Activated T-cell treated with anti-CD3 and anti-CD28 coated beads, Interleukin-2, amount 50 U/mL, for 72 hours (primary cell): ENCODE data around the gene SLC1A5. TPM values are rescaled to one million over a fixed set of nuclear protein-coding genes. Genes with fewer than 3 reads are reported as not detected.
"Not testable (repeated sequence)": the region's sequence is repeated elsewhere in the genome, so short reads cannot be mapped to it uniquely, and the experiment has no call there.

Experiments used
- ATAC-seq, 2 donors: fragments of 150-1000 bp; cut with Tn5 transposase; replicated peaks in 1 of 2; 2 replicates each; pipeline ENCODE4 v1.10.0; 2021; ENCODE audit warnings: moderate library complexity in 2 of 2, mild to moderate bottlenecking in 1 of 2
- DNase-seq, 2 donors: peaks; one replicate each; pipeline ENCODE4 v3.0.0; 2021 to 2022; ENCODE audit warnings: mixed read lengths in 1 of 2
- H3K27ac Mint-ChIP-seq: one replicate; pipeline ENCODE4 v1.8.0; 2022; ENCODE audit warnings: mild to moderate bottlenecking, moderate library complexity, mixed read lengths
- H3K27me3 Mint-ChIP-seq: one replicate; pipeline ENCODE4 v1.8.0; 2022; ENCODE audit warnings: low read depth, mixed read lengths
- H3K36me3 Mint-ChIP-seq, 2 donors: one replicate each; pipeline ENCODE4 v1.8.0; 2022; ENCODE audit warnings: mixed read lengths in 2 of 2, mild to moderate bottlenecking in 1 of 2; ENCODE audit not compliant: insufficient read depth in 2 of 2
- H3K4me1 Mint-ChIP-seq: one replicate; pipeline ENCODE4 v1.8.0; 2022; ENCODE audit warnings: low read depth, mixed read lengths
- H3K4me3 Mint-ChIP-seq, 2 donors: one replicate each; pipeline ENCODE4 v1.8.0; 2022; ENCODE audit warnings: mild to moderate bottlenecking in 2 of 2, mixed read lengths in 2 of 2, moderate library complexity in 2 of 2
- H3K9me3 Mint-ChIP-seq, 2 donors: one replicate each; pipeline ENCODE4 v1.8.0; 2022; ENCODE audit warnings: mixed read lengths in 2 of 2
- total RNA-seq, 2 donors: library from RNA; stranded (reverse); gene quantifications; one replicate each; pipeline ENCODE4 v1.2.3, GENCODE V29; 2022

Gene SLC1A5
- total RNA-seq, 2 donors from 2014 or later, result 364 to 374 TPM

DNA sequence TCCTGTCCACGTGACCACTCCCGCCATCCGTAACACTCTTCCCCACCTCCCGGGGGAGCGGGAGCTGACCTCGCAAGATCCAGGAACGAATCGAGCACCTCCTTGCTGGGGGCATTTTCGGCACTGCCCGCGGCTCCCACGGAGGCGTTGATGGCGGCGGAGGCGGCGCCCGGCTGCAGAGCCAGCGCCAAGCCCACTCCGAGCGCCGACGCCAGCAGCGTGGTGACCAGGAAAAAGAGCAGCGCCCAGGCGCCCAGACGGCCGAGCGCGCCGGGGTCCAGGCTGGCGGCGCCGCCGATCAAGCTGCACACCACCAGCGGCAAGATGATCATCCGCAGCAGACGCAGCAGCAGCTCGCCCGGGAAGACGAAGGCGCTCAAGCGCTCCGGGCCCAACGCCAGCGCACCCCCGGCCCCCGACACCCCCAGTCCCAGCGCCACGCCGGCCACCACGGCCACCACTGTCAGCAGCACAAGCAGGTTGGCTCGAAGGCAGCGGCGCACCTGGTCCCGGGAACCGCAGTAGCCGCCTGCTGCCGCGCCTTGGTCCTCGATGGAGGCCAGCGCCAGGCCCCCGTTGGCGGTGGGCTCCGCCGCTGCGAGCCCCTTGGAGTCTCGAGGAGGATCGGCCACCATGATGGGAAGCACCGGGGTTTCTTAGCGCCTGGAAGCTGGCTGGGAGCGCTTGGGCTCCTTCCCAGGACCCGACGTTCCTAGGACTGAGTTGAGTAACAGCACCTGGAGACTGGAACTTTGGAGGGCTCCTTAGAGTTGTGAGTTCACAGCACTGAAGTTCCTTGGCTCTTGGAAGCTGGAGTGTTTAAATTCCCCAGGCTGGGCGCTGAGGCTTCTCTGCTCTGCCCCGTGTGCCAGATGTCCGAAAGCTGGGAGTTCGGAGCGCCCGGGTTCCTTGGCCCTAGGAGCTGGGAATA lies 798 bp downstream of the SLC1A5 start:
- ATAC-seq (no peak), DNase-seq (peak; percentile 54 to 63)
- H3K4me1 Mint-ChIP-seq, result peaks cover 54% of the 10 kb centered on the region
- peaks cover 38 to 47% of the 10 kb centered on the region in 2 donors for H3K36me3 Mint-ChIP-seq
- H3K9me3 Mint-ChIP-seq, result no peaks in the 10 kb centered on the region
- no peaks in the 10 kb centered on the region for H3K27me3 Mint-ChIP-seq
- peak overlapping the region; percentile 91 for H3K27ac Mint-ChIP-seq
- H3K4me3 Mint-ChIP-seq, result peak overlapping the region; percentile 87 to 99

GRCh38 chr19:46787040-46787330 lies 1.4 kb downstream of the SLC1A5 start:
- DNase-seq (no peak), ATAC-seq (no peak)
- Mint-ChIP-seq H3K27me3 (no peaks in the 10 kb centered on the region), H3K36me3 (peaks cover 40 to 54% of the 10 kb centered on the region in 2 donors), H3K4me3 (peak overlapping the region; percentile 87 to 99), H3K9me3 (no peaks in the 10 kb centered on the region), H3K4me1 (peaks cover 54% of the 10 kb centered on the region), H3K27ac (peak overlapping the region; percentile 91)

DNA sequence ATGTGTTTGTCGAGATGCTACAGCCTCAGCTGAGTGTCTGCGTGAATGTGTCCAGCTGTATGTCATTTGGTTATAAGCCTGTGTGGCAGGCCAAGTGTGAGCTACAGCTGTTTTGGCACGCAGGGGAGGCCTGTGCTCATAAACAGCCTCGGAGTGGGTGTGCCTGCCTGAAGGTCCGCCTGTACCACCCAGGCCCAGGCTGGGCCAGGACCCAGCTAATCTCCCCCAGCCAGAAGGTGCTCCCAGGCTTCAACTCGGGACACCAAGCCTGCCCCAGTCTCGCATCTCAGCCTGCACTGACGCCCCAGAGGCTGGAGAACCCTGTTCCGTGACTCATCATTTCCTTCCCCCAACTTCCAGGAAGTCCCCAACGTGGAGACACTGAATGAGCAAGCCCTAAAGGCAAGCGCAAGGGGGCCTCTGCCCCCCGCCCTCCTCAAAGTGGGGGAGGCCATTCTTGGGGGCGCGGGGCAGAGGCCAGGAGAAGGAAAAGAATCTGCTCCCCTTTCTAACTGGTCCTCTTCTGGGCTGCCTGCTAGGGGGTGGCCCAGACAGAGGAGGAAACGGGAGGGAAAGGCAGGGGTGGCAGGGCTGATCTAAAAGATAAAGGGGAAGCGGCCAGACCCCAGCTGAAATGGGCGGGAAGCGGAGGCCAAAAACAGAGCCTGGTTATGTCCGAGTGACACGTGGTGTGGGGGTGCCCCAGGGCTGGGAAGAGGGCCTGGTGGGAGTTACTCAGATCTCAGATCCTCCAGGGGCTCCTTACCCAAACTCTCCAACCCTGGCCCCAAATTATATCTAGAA lies 2.0 kb downstream of the SLC1A5 start:
- H3K4me3 Mint-ChIP-seq, result peak overlapping the region; percentile 87 to 99
- no peaks in the 10 kb centered on the region for H3K27me3 Mint-ChIP-seq
- H3K4me1 Mint-ChIP-seq, result peaks cover 54% of the 10 kb centered on the region
- ATAC-seq, result peak; percentile 61 to 66
- peaks cover 45 to 59% of the 10 kb centered on the region in 2 donors for H3K36me3 Mint-ChIP-seq
- H3K27ac Mint-ChIP-seq, result peak overlapping the region; percentile 91
- H3K9me3 Mint-ChIP-seq, result no peaks in the 10 kb centered on the region
- peak; percentile 85 to 87 for DNase-seq

DNA sequence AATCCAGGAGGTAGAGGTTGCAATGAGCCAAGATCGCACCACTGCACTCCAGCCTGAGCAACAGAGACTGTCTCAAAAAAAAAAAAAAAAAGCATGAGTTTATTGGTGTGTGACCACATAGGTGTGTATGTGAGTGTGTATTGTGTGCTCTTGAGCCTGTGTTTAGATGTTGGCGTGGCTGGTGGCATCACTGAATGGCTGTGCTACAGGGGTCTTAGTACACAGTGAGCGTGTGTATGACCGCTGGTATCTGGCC lies 2.5 kb downstream of the SLC1A5 start:
- Mint-ChIP-seq H3K27me3 (no peaks in the 10 kb centered on the region), H3K36me3 (peaks cover 46 to 63% of the 10 kb centered on the region in 2 donors), H3K4me3 (peak overlapping the region; percentile 87 to 99), H3K27ac (peak overlapping the region; percentile 91), H3K4me1 (peaks cover 49% of the 10 kb centered on the region), H3K9me3 (no peaks in the 10 kb centered on the region)
- DNase-seq (no peak), ATAC-seq (peak in 1 of 2 donors; percentile 0)

- H3K4me3 Mint-ChIP-seq, result peak overlapping the region; percentile 87 to 99
- ATAC-seq (no peak), DNase-seq (peak in 1 of 2 donors; percentile 37)
- peaks cover 47 to 64% of the 10 kb centered on the region in 2 donors for H3K36me3 Mint-ChIP-seq
- H3K27ac Mint-ChIP-seq, result peak overlapping the region; percentile 91
- no peaks in the 10 kb centered on the region for H3K27me3 Mint-ChIP-seq
- peaks cover 48% of the 10 kb centered on the region for H3K4me1 Mint-ChIP-seq
- no peaks in the 10 kb centered on the region for H3K9me3 Mint-ChIP-seq
Observed at GRCh38 chr19:46785054-46785979, 3.1 kb downstream of the SLC1A5 start.

GRCh38 chr19:46784262-46785053 lies 3.9 kb downstream of the SLC1A5 start:
- peak; percentile 61 to 64 for ATAC-seq
- peak overlapping the region; percentile 87 to 99 for H3K4me3 Mint-ChIP-seq
- peaks cover 48% of the 10 kb centered on the region for H3K4me1 Mint-ChIP-seq
- no peaks in the 10 kb centered on the region for H3K9me3 Mint-ChIP-seq
- peak; percentile 86 to 87 for DNase-seq
- H3K27me3 Mint-ChIP-seq, result no peaks in the 10 kb centered on the region
- peaks cover 48 to 65% of the 10 kb centered on the region in 2 donors for H3K36me3 Mint-ChIP-seq
- peak overlapping the region; percentile 97 for H3K27ac Mint-ChIP-seq

GRCh38 chr19:46783670-46784069 lies 4.7 kb downstream of the SLC1A5 start:
- Mint-ChIP-seq H3K4me3 (peak overlapping the region; percentile 87 to 99), H3K36me3 (peaks cover 49 to 70% of the 10 kb centered on the region in 2 donors), H3K9me3 (no peaks in the 10 kb centered on the region), H3K27me3 (no peaks in the 10 kb centered on the region), H3K4me1 (peaks cover 46% of the 10 kb centered on the region), H3K27ac (peak overlapping the region; percentile 97)
- no peak for ATAC-seq
- no peak for DNase-seq

DNA sequence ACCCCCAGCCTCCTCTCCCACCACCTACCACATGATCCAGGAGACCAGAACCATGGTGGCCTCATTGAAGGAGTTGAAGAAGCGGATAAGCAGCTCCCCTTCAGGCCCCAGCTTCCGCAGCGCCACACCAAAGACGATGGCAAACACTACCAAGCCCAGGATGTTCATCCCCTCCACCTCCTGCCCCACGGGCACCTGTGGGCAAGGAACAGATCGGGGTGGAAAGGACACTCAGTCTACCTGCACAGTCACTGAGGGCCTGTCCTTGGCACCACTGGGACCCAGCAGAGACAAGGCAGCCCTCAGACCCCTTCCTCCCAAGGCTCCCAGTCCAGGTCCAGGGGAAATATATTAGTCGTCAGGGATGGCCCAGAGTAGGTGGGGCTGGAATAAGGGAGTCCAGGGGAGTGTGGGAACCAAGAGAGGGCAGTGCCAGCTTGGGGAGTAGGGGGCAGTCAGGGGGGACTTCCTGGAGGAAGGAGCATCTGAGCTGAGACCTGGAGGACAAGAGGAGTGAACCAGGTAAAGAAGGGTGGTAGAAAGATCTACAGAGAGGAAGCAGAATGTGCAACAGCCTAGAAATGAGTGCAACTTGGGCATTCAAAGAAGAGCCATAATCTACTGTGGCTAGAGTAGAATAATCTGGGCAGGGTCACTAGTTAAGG lies 5.9 kb downstream of the SLC1A5 start:
- peaks cover 54 to 73% of the 10 kb centered on the region in 2 donors for H3K36me3 Mint-ChIP-seq
- no peaks in the 10 kb centered on the region for H3K9me3 Mint-ChIP-seq
- H3K27ac Mint-ChIP-seq, result peak overlapping the region; percentile 97

GRCh38 chr19:46777956-46778645 lies 10.3 kb downstream of the SLC1A5 start:
- not testable (repeated sequence) for ATAC-seq, H3K27me3 Mint-ChIP-seq, H3K9me3 Mint-ChIP-seq, DNase-seq, H3K4me3 Mint-ChIP-seq
- peaks cover 37% of the 10 kb centered on the region for H3K4me1 Mint-ChIP-seq
- H3K27ac Mint-ChIP-seq, result peak overlapping the region; percentile 76
- peaks cover 31 to 52% of the 10 kb centered on the region in 2 donors for H3K36me3 Mint-ChIP-seq

More for the DNA sequence above, 5.9 kb downstream of the SLC1A5 start:
- Mint-ChIP-seq H3K4me1 (peaks cover 52% of the 10 kb centered on the region), H3K4me3 (peak overlapping the region; percentile 87 to 99), H3K27me3 (no peaks in the 10 kb centered on the region)
- ATAC-seq (no peak), DNase-seq (no peak)

DNA sequence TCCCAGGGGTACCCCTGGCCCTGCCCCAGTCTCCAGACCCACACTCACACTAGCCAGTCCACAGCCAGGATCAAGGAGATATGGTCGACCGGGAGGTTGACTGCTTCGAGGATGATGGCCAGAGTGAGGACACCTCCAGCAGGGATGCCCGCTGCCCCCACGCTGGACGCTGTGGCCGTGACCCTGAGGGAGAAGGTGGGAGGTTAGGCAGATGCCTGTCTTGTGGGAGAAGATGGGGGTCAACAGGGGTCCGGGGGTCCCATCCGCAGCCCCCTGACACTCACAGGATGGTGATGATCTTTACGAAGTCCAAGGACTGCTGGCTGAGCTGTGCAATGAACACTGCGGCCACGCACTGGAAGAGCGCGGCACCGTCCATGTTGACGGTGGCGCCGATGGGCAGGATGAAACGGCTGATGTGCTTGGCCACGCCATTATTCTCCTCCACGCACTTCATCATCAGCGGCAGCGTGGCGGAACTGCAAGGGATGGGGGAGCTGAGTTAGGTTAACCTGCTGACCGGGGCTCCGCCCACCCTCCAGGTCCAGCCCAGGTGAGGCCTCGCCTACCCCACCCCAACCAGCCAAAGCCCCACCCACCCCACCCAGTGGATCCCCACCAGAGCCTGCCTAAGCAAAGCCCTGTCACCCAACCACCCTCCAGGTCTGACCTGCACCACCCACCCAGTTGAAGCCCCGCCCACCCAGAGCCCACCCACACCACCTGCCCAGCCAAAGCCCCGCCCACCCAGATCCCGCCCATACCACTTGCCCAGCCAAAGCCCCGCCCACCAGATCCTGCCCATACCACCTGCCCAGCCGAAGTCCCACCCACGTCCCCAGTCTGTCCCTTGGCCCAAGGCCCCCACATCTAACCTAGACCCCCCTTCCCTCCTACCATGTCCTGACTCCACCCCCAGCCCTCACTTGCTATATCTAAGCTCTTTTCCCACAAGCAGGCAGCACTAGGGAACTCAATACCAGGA lies 11.2 kb downstream of the SLC1A5 start:
- H3K4me1 Mint-ChIP-seq, result peaks cover 32% of the 10 kb centered on the region
- H3K27me3 Mint-ChIP-seq, result no peaks in the 10 kb centered on the region
- H3K36me3 Mint-ChIP-seq, result peaks cover 25 to 43% of the 10 kb centered on the region in 2 donors
- DNase-seq, result peak in 1 of 2 donors; percentile 41
- H3K4me3 Mint-ChIP-seq, result no peak overlapping the region
- no peaks in the 10 kb centered on the region for H3K9me3 Mint-ChIP-seq
- ATAC-seq, result peak; percentile 28 to 31
- peak overlapping the region; percentile 76 for H3K27ac Mint-ChIP-seq
